RWPE1 (cell line): ENCODE measurements around the gene EDARADD.

Experiments
- CTCF ChIA-PET: fragments of 350-600 bp; sonication (Branson Sonifier 250); formaldehyde crosslinking; extraction: SDS; loops from one replicate; lab custom pipeline; 2021; lab: Yijun Ruan, JAX
- POLR2A ChIA-PET: fragments of 400-600 bp; formaldehyde crosslinking; extraction: SDS; loops from one replicate; lab custom pipeline; 2020; ENCODE audit warnings: antibody characterized with exemption; ENCODE audit not compliant: low non-redundant PET; lab: Yijun Ruan, JAX
- DNase-seq: peaks from one replicate; pipeline ENCODE4 v3.0.0; 2012; ENCODE audit warnings: low spot score
- H3K27ac ChIP-seq: fragments of 450-650 bp; 2 replicates; pipeline ENCODE4 v1.5.1; 2017
- TF ChIP-seq, protein P1 (sequence below): fragments of 450-650 bp; conservative IDR thresholded peaks from 2 replicates; pipeline ENCODE4 v1.5.1; 2017; ENCODE audit warnings: low read depth, mild to moderate bottlenecking

The EDARADD gene

DNA sequence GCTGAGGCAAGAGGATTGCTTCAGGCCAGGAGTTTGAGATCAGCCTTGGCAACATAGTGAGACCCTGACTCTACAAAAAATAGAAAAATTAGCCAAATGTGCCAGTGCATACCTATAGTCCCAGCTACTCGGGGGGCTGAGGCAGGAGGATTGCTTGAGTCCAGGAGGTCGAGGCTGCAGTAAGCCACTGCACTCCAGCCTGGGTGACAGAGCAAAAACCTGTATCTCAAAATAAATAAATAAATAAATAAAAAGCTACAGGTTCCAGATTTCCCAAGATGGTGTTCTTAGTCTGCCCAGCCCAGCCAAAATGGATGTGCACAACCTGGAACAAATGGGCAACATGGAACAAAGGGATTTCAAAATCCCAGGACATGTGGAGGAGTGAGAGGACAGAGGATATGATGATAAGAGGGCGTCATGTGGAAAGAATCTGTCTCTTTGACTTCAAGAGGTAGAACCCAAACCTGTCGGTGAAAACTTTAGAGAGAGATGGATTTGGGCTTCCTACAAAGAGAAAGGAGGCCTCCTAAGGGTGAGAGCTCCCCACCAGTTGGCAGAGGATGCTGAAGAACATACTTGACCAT lies 3.2 kb downstream of the EDARADD start:
- CTCF ChIA-PET = no interaction called here
- TF ChIP-seq, protein P1, sequence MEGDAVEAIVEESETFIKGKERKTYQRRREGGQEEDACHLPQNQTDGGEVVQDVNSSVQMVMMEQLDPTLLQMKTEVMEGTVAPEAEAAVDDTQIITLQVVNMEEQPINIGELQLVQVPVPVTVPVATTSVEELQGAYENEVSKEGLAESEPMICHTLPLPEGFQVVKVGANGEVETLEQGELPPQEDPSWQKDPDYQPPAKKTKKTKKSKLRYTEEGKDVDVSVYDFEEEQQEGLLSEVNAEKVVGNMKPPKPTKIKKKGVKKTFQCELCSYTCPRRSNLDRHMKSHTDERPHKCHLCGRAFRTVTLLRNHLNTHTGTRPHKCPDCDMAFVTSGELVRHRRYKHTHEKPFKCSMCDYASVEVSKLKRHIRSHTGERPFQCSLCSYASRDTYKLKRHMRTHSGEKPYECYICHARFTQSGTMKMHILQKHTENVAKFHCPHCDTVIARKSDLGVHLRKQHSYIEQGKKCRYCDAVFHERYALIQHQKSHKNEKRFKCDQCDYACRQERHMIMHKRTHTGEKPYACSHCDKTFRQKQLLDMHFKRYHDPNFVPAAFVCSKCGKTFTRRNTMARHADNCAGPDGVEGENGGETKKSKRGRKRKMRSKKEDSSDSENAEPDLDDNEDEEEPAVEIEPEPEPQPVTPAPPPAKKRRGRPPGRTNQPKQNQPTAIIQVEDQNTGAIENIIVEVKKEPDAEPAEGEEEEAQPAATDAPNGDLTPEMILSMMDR = no peak
- DNase-seq = no peak
- POLR2A ChIA-PET = no interaction called here
- no peak overlapping the region for H3K27ac ChIP-seq

DNA sequence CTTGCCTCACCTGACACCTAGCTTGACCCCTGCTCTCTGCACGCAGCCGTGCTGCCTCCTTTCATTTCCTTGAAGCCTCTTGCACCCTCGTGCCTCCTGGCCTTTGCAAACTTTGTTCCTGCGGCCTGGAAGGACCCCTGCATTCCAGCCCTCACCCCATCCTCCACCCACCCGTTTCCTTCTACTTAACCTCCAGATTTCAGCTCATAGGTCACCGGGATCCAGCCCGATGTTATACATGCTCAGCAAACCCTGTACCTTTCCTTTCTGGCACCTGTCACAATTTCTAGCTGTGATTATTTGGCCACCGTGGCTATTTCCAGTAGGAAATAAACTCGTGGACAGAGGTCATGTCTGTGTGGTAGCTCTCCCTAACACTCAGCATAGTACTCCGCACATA lies 4.5 kb downstream of the EDARADD start:
- no peak overlapping the region for H3K27ac ChIP-seq
- no peak for DNase-seq
- TF ChIP-seq, protein P1 = no peak
- CTCF ChIA-PET = no interaction called here
- POLR2A ChIA-PET = no interaction called here

DNA sequence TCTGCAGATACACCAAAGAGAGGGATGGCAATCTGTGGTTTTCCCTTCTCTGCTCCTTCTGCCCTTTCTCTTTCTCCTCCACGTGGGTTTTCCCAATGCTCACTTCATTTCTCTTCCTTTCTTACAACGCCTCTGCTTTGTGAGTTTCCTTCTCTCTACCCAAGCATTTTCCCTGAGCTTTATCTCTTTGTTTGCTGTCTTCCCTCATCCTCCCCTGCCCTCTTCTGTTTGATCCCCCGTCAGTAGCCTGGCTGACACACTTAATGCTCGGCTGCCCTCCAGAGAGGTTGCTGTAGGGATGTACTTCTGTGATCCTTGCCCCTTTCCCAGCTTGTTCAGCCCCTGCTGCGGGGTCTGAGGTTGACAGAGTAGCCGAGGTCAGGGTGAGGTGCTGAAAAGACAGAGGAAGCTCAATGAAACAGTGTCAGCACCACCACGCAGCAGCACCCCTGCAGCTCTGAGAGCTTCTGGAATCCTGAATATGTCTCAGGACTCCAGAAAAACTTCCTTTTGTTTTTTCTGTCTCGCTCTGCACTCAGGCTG lies 6.0 kb downstream of the EDARADD start:
- TF ChIP-seq, protein P1 = no peak
- no peak for DNase-seq
- CTCF ChIA-PET = interaction anchor here (0.5 kb wide), 1 partner anchor 675 kb away, joined by 4 read pairs; no protein-coding TSS in a partner anchor
- H3K27ac ChIP-seq = no peak overlapping the region
- POLR2A ChIA-PET = no interaction called here

DNA sequence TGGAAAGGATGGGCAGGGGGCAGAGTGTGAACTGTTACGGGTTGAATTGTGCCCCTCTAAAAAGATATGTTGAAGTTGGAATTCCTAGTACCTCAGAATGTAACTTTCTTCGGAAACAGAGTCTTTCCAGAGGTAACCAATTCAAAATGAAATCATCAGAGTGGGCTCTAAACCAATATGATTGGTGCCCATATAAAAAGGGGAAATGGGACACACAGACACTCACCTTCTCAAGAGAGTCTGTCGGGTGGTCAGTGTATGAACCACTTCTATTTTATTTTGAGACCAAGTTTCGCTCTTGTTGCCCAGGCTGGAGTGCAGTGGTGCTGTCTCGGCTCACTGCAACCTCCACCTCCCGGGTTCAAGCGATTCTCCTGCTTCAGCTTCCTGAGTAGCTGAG lies 7.6 kb downstream of the EDARADD start:
- ChIA-PET POLR2A (no interaction called here), CTCF (no interaction called here)
- H3K27ac ChIP-seq = no peak overlapping the region
- DNase-seq = no peak
- TF ChIP-seq, protein P1 = no peak

DNA sequence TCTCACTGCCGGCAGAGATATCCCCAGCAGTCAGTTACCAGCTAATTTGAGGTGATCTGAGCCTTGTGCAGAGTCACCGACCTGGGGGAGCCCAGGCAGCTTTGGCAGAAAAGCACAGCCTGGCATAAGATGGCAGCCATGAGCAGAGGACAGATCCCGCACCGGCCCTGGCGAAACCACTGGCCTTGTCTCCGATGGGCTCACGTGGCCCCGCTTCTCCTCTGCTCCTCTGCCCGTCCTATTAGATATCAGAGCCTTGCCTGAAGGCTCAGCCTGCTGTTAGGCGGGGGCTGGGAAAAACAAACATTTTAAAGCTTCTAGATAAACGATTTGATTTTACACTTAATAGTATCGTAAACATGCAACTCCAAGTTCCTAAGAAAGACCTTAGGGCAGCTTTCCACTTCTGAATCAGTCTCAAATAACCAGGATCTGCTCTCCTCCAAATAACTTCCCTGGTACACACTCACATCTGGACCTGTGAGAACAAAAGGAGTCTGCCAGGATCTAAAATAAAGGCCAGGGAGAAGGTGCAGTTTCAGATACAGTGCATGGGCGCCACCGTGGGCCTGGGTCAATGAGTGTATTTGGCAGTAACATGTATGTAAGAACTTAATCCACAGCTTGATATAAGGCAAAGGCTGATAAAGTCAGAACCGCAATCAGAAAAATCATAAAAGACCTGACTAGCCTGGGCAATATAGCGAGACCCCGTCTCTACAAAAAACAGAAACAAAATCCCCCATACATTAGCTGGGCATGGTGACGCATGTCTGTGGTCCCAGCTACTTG lies 10.0 kb downstream of the EDARADD start:
- H3K27ac ChIP-seq = no peak overlapping the region
- no peak for DNase-seq
- ChIA-PET CTCF (no interaction called here), POLR2A (no interaction called here)
- TF ChIP-seq, protein P1 = no peak

DNA sequence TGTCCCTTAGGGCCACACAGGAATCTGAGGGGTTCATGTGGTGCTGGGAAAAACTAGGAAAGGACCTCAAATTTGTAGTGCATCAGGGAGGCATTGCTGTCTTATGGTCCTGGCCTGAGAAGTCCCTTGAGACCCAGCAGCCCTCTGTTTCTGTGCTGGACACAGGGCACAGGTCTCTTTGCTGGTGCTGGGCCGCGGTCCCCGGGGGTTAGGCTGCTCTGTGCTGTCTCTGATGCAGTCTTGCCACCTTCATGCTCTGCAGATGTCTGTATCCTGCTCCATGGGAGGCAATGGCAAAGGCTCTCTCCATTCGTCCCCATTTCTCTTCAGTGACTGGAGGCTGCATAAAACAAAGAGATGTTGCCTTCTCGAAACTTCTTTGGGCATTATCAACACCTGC lies 13.0 kb downstream of the EDARADD start:
- TF ChIP-seq, protein P1 = no peak
- no peak overlapping the region for H3K27ac ChIP-seq
- CTCF ChIA-PET = interaction anchor here (0.8 kb wide), 1 partner anchor 48 kb away, joined by 3 read pairs; no protein-coding TSS in a partner anchor
- POLR2A ChIA-PET = no interaction called here
- no peak for DNase-seq
